Chondrocyte (in vitro differentiated cells): ENCODE results near the gene SH2D3C. TPM values are rescaled to one million over a fixed set of nuclear protein-coding genes. Genes with fewer than 3 reads are reported as not detected.

Experiments used
- DNase-seq: peaks from one replicate; pipeline ENCODE4 v3.0.0; 2021; ENCODE audit warnings: mixed read lengths, low spot score
- H3K27ac Mint-ChIP-seq: one replicate; pipeline ENCODE4 v1.8.0; 2021; ENCODE audit warnings: mild to moderate bottlenecking, moderate library complexity, mixed read lengths; ENCODE audit not compliant: unreplicated experiment
- H3K27me3 Mint-ChIP-seq: 2 replicates; pipeline ENCODE4 v1.8.0; 2021; ENCODE audit warnings: low read depth, mixed read lengths
- H3K36me3 Mint-ChIP-seq: 2 replicates; pipeline ENCODE4 v1.8.0; 2021; ENCODE audit warnings: low read depth, mixed read lengths
- H3K4me1 Mint-ChIP-seq: 2 replicates; pipeline ENCODE4 v1.8.0; 2021; ENCODE audit warnings: low read depth, mild to moderate bottlenecking, mixed read lengths
- H3K4me3 Mint-ChIP-seq: one replicate; pipeline ENCODE4 v1.8.0; 2021; ENCODE audit warnings: mild to moderate bottlenecking, moderate library complexity, mixed read lengths; ENCODE audit not compliant: unreplicated experiment
- H3K9me3 Mint-ChIP-seq: 2 replicates; pipeline ENCODE4 v1.8.0; 2021; ENCODE audit warnings: low read depth, mixed read lengths
- total RNA-seq: library from RNA; stranded (reverse); gene quantifications from 3 replicates; pipeline ENCODE4 v1.2.1, GENCODE V29; 2021
- TF ChIP-seq, protein P1 (sequence below): fragments of 200-600 bp; sonication (generic); IDR thresholded peaks from 2 replicates; pipeline ENCODE4 v1.5.0; 2021; ENCODE audit warnings: antibody characterized with exemption, mild to moderate bottlenecking, moderate library complexity

The SH2D3C gene
- total RNA-seq, 1 donor from 2014 or later, result 9.9 TPM

DNA sequence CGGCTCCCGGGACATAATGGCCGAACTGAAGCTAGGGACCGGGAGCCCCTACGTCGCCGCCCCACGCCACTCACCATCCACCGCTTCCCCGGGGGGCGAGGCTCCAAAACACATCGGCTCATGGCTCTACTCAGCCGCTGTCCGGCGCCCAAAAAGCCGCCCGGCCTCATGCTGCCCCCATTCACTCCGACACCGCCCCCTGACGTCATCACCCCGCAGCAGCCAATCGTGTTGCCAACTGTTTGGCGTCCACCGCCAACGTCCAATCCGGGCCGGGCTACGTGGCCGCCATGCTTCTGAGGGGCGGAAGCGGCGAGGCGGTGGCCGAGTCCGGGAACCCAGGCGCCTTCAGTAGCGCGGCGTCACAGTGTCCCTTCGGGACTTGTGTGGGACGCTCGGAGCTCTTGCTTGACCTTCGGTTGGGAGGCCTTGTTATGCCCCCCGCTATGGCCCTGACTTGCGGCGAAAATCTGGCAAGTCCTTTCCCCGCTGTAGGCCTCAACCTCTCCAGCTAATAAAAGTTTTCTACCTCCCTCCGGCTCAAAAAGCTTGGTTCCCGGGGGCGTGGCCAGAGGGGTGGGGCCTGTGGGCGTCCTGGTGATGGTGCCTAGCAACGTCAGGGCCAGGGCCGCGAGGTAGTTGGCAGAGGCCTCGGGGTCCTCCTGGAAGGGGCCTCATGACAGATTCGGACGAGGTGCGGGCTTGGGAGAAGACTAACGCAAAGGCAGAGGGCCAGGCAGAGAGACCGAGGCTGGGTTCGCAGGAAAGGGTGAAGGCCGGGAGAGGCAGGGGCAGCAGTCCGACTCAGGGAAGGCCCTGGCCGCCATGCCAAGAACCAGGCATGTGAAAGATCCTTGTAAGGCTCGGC is 62.8 kb downstream of the SH2D3C start, which contains the start of the genes PTRH1 and TTC16:
TSS of gene PTRH1 (minus strand) at position 194 of the 868 bp plus-strand sequence. CDS start at position 170, 24 bp downstream.
TSS of gene TTC16 (plus strand) at position 610 of the 868 bp plus-strand sequence. CDS start at position 677, 67 bp downstream.
- TF ChIP-seq, protein P1, sequence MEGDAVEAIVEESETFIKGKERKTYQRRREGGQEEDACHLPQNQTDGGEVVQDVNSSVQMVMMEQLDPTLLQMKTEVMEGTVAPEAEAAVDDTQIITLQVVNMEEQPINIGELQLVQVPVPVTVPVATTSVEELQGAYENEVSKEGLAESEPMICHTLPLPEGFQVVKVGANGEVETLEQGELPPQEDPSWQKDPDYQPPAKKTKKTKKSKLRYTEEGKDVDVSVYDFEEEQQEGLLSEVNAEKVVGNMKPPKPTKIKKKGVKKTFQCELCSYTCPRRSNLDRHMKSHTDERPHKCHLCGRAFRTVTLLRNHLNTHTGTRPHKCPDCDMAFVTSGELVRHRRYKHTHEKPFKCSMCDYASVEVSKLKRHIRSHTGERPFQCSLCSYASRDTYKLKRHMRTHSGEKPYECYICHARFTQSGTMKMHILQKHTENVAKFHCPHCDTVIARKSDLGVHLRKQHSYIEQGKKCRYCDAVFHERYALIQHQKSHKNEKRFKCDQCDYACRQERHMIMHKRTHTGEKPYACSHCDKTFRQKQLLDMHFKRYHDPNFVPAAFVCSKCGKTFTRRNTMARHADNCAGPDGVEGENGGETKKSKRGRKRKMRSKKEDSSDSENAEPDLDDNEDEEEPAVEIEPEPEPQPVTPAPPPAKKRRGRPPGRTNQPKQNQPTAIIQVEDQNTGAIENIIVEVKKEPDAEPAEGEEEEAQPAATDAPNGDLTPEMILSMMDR, result no peak
- peak; percentile 98 for DNase-seq
- Mint-ChIP-seq H3K27me3 (no peaks in the 10 kb centered on the region), H3K9me3 (no peaks in the 10 kb centered on the region), H3K4me3 (peak within 1 kb of the TSS; percentile 97), H3K36me3 (no peaks in the 10 kb centered on the region), H3K27ac (peak within 1 kb of the TSS; percentile 96), H3K4me1 (peaks cover 10% of the 10 kb centered on the region)

DNA sequence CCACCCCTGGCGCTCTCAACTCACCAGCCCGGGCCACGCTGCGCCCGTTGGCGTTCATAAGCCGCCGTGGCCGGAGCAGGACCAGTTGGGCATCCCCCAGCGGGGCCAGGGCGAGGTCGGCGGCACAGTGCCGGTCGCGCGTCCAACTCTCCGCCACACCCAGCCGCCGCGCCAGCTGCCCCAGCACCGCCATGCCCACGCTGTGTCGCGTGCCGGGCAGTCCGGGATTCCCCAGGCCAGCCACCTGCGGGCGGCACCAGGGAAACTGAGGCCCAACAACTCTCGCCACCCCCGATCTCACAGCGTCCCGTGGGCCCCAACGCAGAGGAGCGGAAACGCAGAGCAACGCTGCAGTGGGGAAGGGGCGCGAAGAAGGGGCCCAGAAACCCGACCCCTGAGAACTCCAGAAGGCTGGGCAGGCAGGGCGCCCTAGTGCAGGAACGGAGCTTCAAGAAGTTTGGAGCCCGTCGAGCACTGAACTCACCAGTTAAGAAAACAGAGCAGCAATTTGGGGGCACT is 63.5 kb downstream of the SH2D3C start:
- TF ChIP-seq, protein P1, result no peak
- peak; percentile 87 for DNase-seq
- Mint-ChIP-seq H3K36me3 (no peaks in the 10 kb centered on the region), H3K27me3 (no peaks in the 10 kb centered on the region), H3K9me3 (no peaks in the 10 kb centered on the region), H3K27ac (peak overlapping the region; percentile 96), H3K4me3 (peak overlapping the region; percentile 97), H3K4me1 (peaks cover 10% of the 10 kb centered on the region)

DNA sequence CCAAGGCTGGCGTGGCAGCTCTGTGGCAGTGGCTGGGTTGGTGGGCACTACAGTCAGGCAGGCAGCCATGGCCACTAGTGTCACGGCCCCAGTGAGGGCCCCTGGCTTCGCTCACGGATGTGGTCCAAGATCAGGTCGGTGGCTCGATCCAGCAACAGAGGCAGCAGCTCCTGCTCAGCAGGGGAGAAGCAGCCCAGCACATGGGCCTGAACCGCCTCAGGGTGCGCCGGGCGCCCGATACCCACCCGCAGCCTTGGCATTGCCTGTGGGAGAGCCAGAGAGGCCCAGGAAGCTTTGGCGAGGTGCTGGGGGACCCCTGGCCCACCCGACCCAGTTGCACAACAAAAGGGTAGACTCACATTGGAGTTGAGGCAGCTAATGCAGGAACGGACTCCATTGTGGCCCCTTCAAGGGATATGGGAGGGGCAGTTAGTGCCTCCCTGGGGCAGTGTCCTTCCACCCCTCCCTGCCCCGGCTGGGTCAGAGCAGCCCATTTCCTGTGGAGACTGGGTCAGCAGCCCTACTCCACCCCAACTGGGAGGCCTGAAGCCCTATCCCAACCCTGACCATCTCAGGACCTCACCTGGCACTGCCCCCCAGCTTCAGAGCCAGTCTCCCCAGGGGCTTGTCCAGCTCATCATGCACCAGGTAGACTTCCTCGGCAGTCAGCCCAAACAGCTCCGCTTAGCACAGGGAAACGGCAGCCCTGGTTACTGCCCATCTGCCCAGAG is 64.3 kb downstream of the SH2D3C start:
- no peaks in the 10 kb centered on the region for H3K27me3 Mint-ChIP-seq

GRCh38 chr9:127712867-127713266 is 65.6 kb downstream of the SH2D3C start:
- no peak for DNase-seq
- TF ChIP-seq, protein P1, result no peak
- peaks cover 10% of the 10 kb centered on the region for H3K4me1 Mint-ChIP-seq
- no peak overlapping the region for H3K4me3 Mint-ChIP-seq
- no peaks in the 10 kb centered on the region for H3K36me3 Mint-ChIP-seq
- H3K9me3 Mint-ChIP-seq, result peaks cover 3% of the 10 kb centered on the region
- no peaks in the 10 kb centered on the region for H3K27me3 Mint-ChIP-seq
- no peak overlapping the region for H3K27ac Mint-ChIP-seq

More for the DNA sequence above, 64.3 kb downstream of the SH2D3C start:
- Mint-ChIP-seq H3K4me1 (peaks cover 10% of the 10 kb centered on the region), H3K9me3 (no peaks in the 10 kb centered on the region), H3K4me3 (peak overlapping the region; percentile 97), H3K27ac (peak overlapping the region; percentile 17), H3K36me3 (no peaks in the 10 kb centered on the region)
- DNase-seq, result no peak
- TF ChIP-seq, protein P1, result no peak

DNA sequence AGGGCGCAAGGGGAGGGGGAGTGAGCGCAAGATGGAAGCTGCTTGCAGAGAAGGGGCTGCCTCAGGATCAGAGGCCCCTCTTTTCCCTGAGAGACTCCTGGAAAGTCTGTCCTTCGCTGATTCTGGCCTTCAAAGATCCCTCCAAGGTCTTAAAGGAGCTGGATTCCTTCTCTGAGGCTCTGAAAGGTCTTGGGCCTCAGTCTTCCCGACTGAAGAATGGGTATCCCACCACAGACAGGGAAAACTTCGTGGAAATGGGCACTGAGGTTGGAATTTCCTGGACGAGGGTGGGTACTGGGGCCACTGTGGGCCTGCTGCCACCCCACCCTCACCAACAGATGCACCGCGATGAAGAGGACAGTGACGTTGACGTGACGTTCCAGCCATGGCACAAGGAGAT is 66.1 kb downstream of the SH2D3C start:
- no peaks in the 10 kb centered on the region for H3K27me3 Mint-ChIP-seq
- no peaks in the 10 kb centered on the region for H3K36me3 Mint-ChIP-seq
- no peak for DNase-seq
- TF ChIP-seq, protein P1, result no peak
- H3K4me3 Mint-ChIP-seq, result peak overlapping the region; percentile 19
- H3K4me1 Mint-ChIP-seq, result peaks cover 10% of the 10 kb centered on the region
- peaks cover 3% of the 10 kb centered on the region for H3K9me3 Mint-ChIP-seq
- H3K27ac Mint-ChIP-seq, result no peak overlapping the region
